Endothelial cell of umbilical vein (primary cell): ENCODE measurements around the gene CISD2. TPM values are rescaled to one million over a fixed set of nuclear protein-coding genes. Genes with fewer than 3 reads are reported as not detected.
"Not testable (repeated sequence)": the region's sequence is repeated elsewhere in the genome, so short reads cannot be mapped to it uniquely, and the experiment has no call there.

Experiments
- BruUV-seq: library from RNA; stranded (reverse); fragments of 400-500 nt; replicated peaks from 2 replicates; lab custom pipeline; 2021; lab: Mats Ljungman, UMichigan
- CTCF ChIA-PET: fragments of 300-600, 350-600 bp; sonication (Branson Sonifier 250); formaldehyde crosslinking; loops from one replicate; lab custom pipeline; 2021; ENCODE audit warnings: antibody characterized with exemption, inconsistent platforms; lab: Charles Lee
- POLR2A ChIA-PET: fragments of 300-600, 350-600 bp; sonication (Branson Sonifier 250); formaldehyde crosslinking; loops from one replicate; lab custom pipeline; 2021; ENCODE audit warnings: antibody characterized with exemption, inconsistent platforms; lab: Charles Lee
- DNase-seq: peaks from one replicate; pipeline ENCODE4 v3.0.0-alpha.2; 2011; ENCODE audit warnings: low read depth, low spot score
- FAIRE-seq: peaks from 2 replicates; lab custom pipeline; 2011; peaks lifted over from hg19 to GRCh38; lab: Jason Lieb, UNC
- H2AFZ ChIP-seq: 2 replicates; pipeline ENCODE4 v1.6.0; 2012; ENCODE audit warnings: low read depth, low read length, control low read depth, inconsistent platforms
- H3K27ac ChIP-seq: 2 replicates; pipeline ENCODE4 v1.5.1; 2011; ENCODE audit warnings: low read depth, mild to moderate bottlenecking, control low read depth, low read length, moderate library complexity; ENCODE audit not compliant: insufficient read depth
- H3K27me3 ChIP-seq, 2 experiments: 2 replicates each; pipeline versions ENCODE4 v1.6.0 to v1.6.1; 2011; ENCODE audit warnings: low read length in 2 of 2, mixed read lengths in 1 of 2; ENCODE audit not compliant: control insufficient read depth in 2 of 2, insufficient read depth in 2 of 2
- H3K36me3 ChIP-seq, 2 experiments: 2 replicates in 1 of 2; 3 replicates in 1 of 2; pipeline ENCODE4 v1.5.1; 2011; ENCODE audit warnings: low read length in 2 of 2, mild to moderate bottlenecking in 1 of 2, moderate library complexity in 1 of 2; ENCODE audit not compliant: control insufficient read depth in 2 of 2, insufficient read depth in 2 of 2; ENCODE audit errors: extremely low read depth in 1 of 2
- H3K4me1 ChIP-seq: 3 replicates; pipeline ENCODE4 v1.5.1; 2011; ENCODE audit warnings: mild to moderate bottlenecking, low read length; ENCODE audit not compliant: control insufficient read depth, insufficient read depth; ENCODE audit errors: extremely low read depth
- H3K4me2 ChIP-seq: 2 replicates; pipeline ENCODE4 v1.6.1; 2011; ENCODE audit warnings: low read length, control low read depth, mixed read lengths; ENCODE audit not compliant: insufficient read depth
- H3K4me3 ChIP-seq, 3 experiments: fragments of 200-600 bp in 1 of 3; sonication (generic), shearing (Covaris generic) in 1 of 3; replicated peaks in 1 of 3; 2 replicates each; pipeline ENCODE4 v1.5.1; 2011 to 2016; ENCODE audit warnings: control low read depth in 3 of 3, low read length in 3 of 3, mild to moderate bottlenecking in 2 of 3, inconsistent platforms in 1 of 3, low read depth in 1 of 3, moderate library complexity in 1 of 3; ENCODE audit not compliant: insufficient read depth in 1 of 3
- H3K79me2 ChIP-seq: 2 replicates; pipeline ENCODE4 v1.6.0; 2012; ENCODE audit warnings: low read length, inconsistent platforms; ENCODE audit not compliant: control insufficient read depth, insufficient read depth
- H3K9ac ChIP-seq: replicated peaks from 2 replicates; pipeline ENCODE3; 2011; ENCODE audit warnings: low read length, control low read depth; ENCODE audit not compliant: insufficient read depth; ENCODE audit errors: extremely low read depth
- H3K9me1 ChIP-seq: replicated peaks from 3 replicates; pipeline ENCODE4 v1.6.0; 2011; ENCODE audit warnings: mild to moderate bottlenecking, low read length; ENCODE audit not compliant: control insufficient read depth, insufficient read depth; ENCODE audit errors: extremely low read depth
- H3K9me3 ChIP-seq: replicated peaks from 2 replicates; pipeline ENCODE4 v1.5.1; 2012; ENCODE audit warnings: low read length, inconsistent platforms; ENCODE audit not compliant: control insufficient read depth, insufficient read depth
- H4K20me1 ChIP-seq: replicated peaks from 2 replicates; pipeline ENCODE3; 2011; ENCODE audit warnings: mild to moderate bottlenecking, low read length; ENCODE audit not compliant: control insufficient read depth, insufficient read depth; ENCODE audit errors: extremely low read depth
- CTCF ChIP-seq, 2 donors: IDR thresholded peaks; 1 replicate in 1 of 2; 2 replicates in 1 of 2; pipeline ENCODE4 v1.5.1; 2011; ENCODE audit warnings: low read length in 2 of 2, mild to moderate bottlenecking in 2 of 2, moderate library complexity in 2 of 2, control low read depth in 1 of 2, inconsistent platforms in 1 of 2, low read depth in 1 of 2; ENCODE audit not compliant: insufficient read depth in 1 of 2; ENCODE audit errors: extremely low read depth in 1 of 2
- EZH2 ChIP-seq: IDR thresholded peaks from 2 replicates; pipeline ENCODE4 v1.6.1; 2012; ENCODE audit warnings: borderline replicate concordance, low read depth, mild to moderate bottlenecking, moderate library complexity, low read length, inconsistent platforms; ENCODE audit not compliant: severe bottlenecking
- FOS ChIP-seq: IDR thresholded peaks from 2 replicates; pipeline ENCODE4 v1.6.1; 2011; ENCODE audit warnings: mild to moderate bottlenecking, low read length, moderate library complexity, borderline replicate concordance; ENCODE audit not compliant: insufficient read depth
- GATA2 ChIP-seq: IDR thresholded peaks from 2 replicates; pipeline ENCODE4 v1.7.0; 2011; ENCODE audit warnings: low read depth, mild to moderate bottlenecking, moderate library complexity, mixed read lengths, low read length; ENCODE audit not compliant: insufficient read length, insufficient read depth
- JUN ChIP-seq: IDR thresholded peaks from 2 replicates; pipeline ENCODE4 v1.6.1; 2011; ENCODE audit warnings: borderline replicate concordance, low read depth; ENCODE audit not compliant: insufficient read length, insufficient read depth
- MAX ChIP-seq: IDR thresholded peaks from 2 replicates; pipeline ENCODE4 v1.6.1; 2011; ENCODE audit not compliant: insufficient read depth, insufficient read length
- MYC ChIP-seq: IDR thresholded peaks from one replicate; pipeline ENCODE4 v1.6.1; 2011; ENCODE audit warnings: mild to moderate bottlenecking, low read depth, low read length
- POLR2A ChIP-seq: IDR thresholded peaks from 2 replicates; pipeline ENCODE4 v1.6.1; 2012; ENCODE audit warnings: low read depth, mild to moderate bottlenecking, control low read depth, low read length
- POLR2AphosphoS5 ChIP-seq: IDR thresholded peaks from 2 replicates; pipeline ENCODE4 v1.6.1; 2012; ENCODE audit warnings: low read depth, mild to moderate bottlenecking, control low read depth, low read length, moderate library complexity; ENCODE audit not compliant: insufficient read depth
- dilution Hi-C: fragments of 300-500 bp; cut with MboI; formaldehyde crosslinking; loops from one replicate; pipeline ENCODE4 v1.15.0; 2019; ENCODE audit warnings: low sequenced_read_pairs; ENCODE audit not compliant: extremely low pct_ligation_motif_present
- intact Hi-C: fragments of 100-400 bp; cut with micrococcal nuclease; formaldehyde crosslinking; loops from one replicate; pipeline ENCODE4 v1.10.0; 2022
- polyA plus RNA-seq, 4 experiments: library from polyadenylated mRNA; depleted of rRNA in 3 of 4; stranded (reverse) in 3 of 4; unstranded in 1 of 4; fragments of >200 nt; gene quantifications; 2 replicates each; pipeline versions ENCODE4 v1.2.1 to v1.2.3, GENCODE V29; 2011 to 2012; ENCODE audit warnings: missing spikeins in 1 of 4
- total RNA-seq: library from RNA; stranded (reverse); gene quantifications from 2 replicates; pipeline ENCODE4 v1.2.3, GENCODE V29; 2021

CISD2 gene
- total and polyA plus RNA-seq, 2 donors (not counting 3 experiments of a cell fraction or from before 2014, with no cell fraction given), result 14.6 to 28.4 TPM

- Histone ChIP-seq H4K20me1 (no peaks in the 10 kb centered on the region), H3K9ac (no peak overlapping the region), H2AFZ (no peak overlapping the region), H3K27me3 (no peaks in the 10 kb centered on the region), H3K4me2 (no peak overlapping the region), H3K36me3 (no peaks in the 10 kb centered on the region), H3K79me2 (peaks cover 33% of the 10 kb centered on the region), H3K9me3 (no peaks in the 10 kb centered on the region), H3K9me1 (no peaks in the 10 kb centered on the region), H3K4me1 (peaks cover 25% of the 10 kb centered on the region), H3K27ac (no peak overlapping the region), H3K4me3 (no peak overlapping the region)
- TF ChIP-seq CTCF (IDR thresholded peaks at IDR 0.05; ENCODE audit: extremely low read depth in 1 of 2, insufficient read depth in 1 of 2, low read depth in 1 of 2, low read length in 2 of 2), result no peak
- TF ChIP-seq FOS, result no peak
- no peak for TF ChIP-seq POLR2A
- TF ChIP-seq POLR2AphosphoS5, result no peak
- no peak for TF ChIP-seq JUN
- TF ChIP-seq GATA2, result no peak
- TF ChIP-seq EZH2, result no peak
- no peak for TF ChIP-seq MYC
- TF ChIP-seq MAX, result no peak
- POLR2A ChIA-PET, result no interaction called here
- DNase-seq (no peak), FAIRE-seq (no peak)
- intact Hi-C loops (no loop called here), dilution Hi-C loops (no loop called here)
- no TSS peak for BruUV-seq
- CTCF ChIA-PET, result no interaction called here
Measured at GRCh38 chr4:102871772-102872171, 3.0 kb downstream of the CISD2 start.

- POLR2A ChIA-PET, H3K27ac ChIP-seq, H3K4me2 ChIP-seq, DNase-seq, FAIRE-seq, H3K9ac ChIP-seq, H4K20me1 ChIP-seq, dilution Hi-C loops, H3K4me1 ChIP-seq, H3K9me1 ChIP-seq, BruUV-seq, H3K9me3 ChIP-seq, H3K27me3 ChIP-seq, H3K4me3 ChIP-seq, intact Hi-C loops, H2AFZ ChIP-seq, H3K36me3 ChIP-seq: not testable (repeated sequence)
- peaks cover 18% of the 10 kb centered on the region for H3K79me2 ChIP-seq
- CTCF ChIA-PET, result interaction anchor here (1.0 kb wide), 1 partner anchor 8 kb away, joined by 4 read pairs; the partner anchor contains the start of gene CISD2
Measured at GRCh38 chr4:102877477-102878106, 8.8 kb downstream of the CISD2 start.
